ENCODE results near the gene CRADD.

DNA sequence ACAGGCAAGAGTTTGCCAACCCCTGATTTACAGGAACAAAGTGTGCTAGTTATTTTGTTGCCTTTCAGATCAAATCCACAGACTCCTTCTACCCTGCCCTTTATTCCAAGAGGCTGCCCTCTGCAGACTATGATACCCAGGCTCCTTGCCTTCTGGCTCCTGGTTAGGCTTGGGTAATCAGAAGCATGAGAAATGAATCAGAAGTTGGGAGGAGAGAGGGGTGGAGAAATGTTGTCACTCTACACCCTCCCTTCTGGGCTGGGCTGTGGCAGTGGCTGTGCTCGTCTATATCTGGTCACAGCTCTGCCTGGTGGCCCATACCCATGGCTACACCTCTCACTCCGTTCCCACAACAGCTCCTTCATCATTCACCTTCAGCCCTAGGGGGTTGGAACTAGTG, 266.6 kb downstream of the CRADD start:
- TF ChIP-seq BHLHE40 (IDR thresholded peaks at IDR 0.05; ENCODE audit: low read depth, low read length): no peak
- TF ChIP-seq, protein P1, sequence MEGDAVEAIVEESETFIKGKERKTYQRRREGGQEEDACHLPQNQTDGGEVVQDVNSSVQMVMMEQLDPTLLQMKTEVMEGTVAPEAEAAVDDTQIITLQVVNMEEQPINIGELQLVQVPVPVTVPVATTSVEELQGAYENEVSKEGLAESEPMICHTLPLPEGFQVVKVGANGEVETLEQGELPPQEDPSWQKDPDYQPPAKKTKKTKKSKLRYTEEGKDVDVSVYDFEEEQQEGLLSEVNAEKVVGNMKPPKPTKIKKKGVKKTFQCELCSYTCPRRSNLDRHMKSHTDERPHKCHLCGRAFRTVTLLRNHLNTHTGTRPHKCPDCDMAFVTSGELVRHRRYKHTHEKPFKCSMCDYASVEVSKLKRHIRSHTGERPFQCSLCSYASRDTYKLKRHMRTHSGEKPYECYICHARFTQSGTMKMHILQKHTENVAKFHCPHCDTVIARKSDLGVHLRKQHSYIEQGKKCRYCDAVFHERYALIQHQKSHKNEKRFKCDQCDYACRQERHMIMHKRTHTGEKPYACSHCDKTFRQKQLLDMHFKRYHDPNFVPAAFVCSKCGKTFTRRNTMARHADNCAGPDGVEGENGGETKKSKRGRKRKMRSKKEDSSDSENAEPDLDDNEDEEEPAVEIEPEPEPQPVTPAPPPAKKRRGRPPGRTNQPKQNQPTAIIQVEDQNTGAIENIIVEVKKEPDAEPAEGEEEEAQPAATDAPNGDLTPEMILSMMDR (conservative IDR thresholded peaks at IDR 0.05; ENCODE audit: low read depth, low read length): no peak
- no peak for TF ChIP-seq CEBPB (IDR thresholded peaks at IDR 0.05; ENCODE audit: low read depth, low read length)
- TF ChIP-seq POLR2A (IDR thresholded peaks at IDR 0.05; ENCODE audit: low read depth, low read length): no peak
- no peak for TF ChIP-seq RAD21 (IDR thresholded peaks at IDR 0.05; ENCODE audit: low read length)

Data from IMR-90 (cell line).